Activated effector memory CD4-positive, alpha-beta T cell treated with anti-CD3 and anti-CD28 coated beads, Interleukin-2, amount 50 U/mL, for 16 hours (primary cell): ENCODE results near the gene KAT6B.

Experiments used
- DNase-seq: peaks from one replicate; pipeline ENCODE4 v3.0.0-alpha.2; 2020

Gene KAT6B

DNA sequence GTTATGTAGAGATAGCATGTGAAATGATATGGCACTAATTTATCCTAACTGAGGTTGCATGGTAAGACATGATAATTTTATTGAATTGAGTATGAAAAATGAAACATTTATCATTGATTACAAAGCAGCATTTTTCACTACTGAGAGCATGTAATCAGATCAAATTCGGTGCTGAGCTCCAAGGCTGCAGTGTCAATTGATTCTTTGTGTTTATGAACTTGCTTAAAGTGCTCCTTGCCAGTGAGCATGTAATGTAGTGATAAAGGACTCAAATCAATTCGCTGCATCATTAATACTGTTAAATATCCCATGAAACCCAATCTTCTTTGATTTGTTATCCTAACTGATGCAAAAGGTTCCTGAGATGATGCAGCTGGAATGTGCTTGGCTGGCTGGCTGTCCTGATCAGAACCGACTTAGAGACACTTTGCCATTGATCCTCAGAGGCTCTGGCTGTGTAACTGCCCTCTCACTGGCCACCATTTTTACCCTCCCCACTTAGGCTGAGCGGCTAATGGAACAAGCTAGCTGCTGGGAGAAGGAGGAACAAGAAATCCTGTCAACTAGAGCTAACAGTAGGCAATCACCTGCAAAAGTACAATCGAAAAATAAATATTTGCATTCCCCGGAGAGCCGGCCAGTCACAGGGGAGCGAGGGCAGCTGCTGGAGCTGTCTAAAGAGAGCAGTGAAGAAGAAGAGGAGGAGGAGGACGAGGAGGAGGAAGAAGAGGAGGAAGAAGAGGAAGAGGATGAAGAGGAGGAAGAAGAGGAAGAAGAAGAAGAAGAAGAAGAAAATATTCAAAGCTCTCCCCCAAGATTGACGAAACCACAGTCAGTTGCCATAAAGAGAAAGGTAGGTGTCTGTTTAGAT lies 195.2 kb downstream of the KAT6B start:
- no peak for DNase-seq

GRCh38 chr10:75023074-75023473 lies 196.7 kb downstream of the KAT6B start:
- DNase-seq = no peak

- no peak for DNase-seq
These were observed 198.6 kb downstream of the KAT6B start for GRCh38 chr10:75024971-75025523.

GRCh38 chr10:75028049-75028448 lies 201.6 kb downstream of the KAT6B start:
- no peak for DNase-seq

DNA sequence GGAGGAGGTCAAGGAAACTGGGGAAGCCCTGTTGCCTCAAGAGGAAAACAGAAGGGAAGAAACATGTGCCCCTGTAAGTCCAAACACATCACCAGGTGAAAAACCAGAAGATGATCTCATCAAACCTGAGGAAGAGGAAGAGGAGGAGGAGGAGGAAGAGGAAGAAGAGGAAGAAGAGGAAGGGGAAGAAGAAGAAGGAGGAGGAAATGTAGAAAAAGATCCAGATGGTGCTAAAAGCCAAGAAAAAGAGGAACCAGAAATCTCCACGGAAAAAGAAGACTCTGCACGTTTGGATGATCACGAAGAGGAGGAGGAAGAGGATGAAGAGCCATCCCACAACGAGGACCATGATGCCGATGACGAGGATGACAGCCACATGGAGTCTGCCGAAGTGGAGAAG lies 202.3 kb downstream of the KAT6B start:
- DNase-seq = no peak

DNA sequence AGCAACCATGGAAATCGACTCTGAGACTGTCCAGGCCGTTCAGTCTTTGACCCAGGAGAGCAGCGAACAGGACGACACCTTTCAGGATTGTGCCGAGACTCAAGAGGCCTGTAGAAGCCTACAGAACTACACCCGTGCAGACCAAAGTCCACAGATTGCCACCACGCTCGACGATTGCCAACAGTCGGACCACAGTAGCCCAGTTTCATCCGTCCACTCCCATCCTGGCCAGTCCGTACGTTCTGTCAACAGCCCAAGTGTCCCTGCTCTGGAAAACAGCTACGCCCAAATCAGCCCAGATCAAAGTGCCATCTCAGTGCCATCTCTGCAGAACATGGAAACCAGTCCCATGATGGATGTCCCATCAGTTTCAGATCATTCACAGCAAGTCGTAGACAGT lies 203.0 kb downstream of the KAT6B start:
- no peak for DNase-seq

- DNase-seq = no peak
These were observed 203.5 kb downstream of the KAT6B start for GRCh38 chr10:75029857-75030256.

DNA sequence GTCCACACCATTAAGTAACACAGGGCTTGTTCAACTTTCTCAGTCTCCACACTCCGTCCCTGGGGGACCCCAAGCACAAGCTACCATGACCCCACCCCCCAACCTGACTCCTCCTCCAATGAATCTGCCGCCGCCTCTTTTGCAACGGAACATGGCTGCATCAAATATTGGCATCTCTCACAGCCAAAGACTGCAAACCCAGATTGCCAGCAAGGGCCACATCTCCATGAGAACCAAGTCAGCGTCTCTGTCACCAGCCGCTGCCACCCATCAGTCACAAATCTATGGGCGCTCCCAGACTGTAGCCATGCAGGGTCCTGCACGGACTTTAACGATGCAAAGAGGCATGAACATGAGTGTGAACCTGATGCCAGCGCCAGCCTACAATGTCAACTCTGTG lies 204.0 kb downstream of the KAT6B start:
- no peak for DNase-seq

GRCh38 chr10:75032119-75032518 lies 205.7 kb downstream of the KAT6B start:
- DNase-seq = no peak

DNA sequence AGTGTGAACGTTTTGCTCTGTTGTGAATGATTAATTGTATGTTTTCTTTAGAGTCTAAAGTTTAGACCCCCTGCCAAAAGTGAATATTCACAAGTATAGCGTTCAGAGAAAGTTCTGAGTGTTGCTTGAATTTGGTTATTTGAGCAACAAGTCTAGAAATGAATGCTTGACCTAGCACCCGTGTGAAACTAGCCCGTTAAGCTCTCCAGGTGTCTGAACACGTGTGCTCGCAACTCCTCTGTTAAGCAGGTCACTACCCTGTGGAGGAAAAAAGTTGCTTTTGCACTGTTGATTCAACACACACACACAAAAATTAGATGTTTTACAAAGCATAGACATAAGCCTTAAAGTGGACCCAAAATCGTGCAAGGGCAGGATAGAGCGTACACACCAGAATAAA lies 206.4 kb downstream of the KAT6B start:
- no peak for DNase-seq

- no peak for DNase-seq
These were observed 207.2 kb downstream of the KAT6B start for GRCh38 chr10:75033399-75034130.

- DNase-seq = peak; percentile 77
These were observed 207.7 kb downstream of the KAT6B start for GRCh38 chr10:75034131-75034512.

DNA sequence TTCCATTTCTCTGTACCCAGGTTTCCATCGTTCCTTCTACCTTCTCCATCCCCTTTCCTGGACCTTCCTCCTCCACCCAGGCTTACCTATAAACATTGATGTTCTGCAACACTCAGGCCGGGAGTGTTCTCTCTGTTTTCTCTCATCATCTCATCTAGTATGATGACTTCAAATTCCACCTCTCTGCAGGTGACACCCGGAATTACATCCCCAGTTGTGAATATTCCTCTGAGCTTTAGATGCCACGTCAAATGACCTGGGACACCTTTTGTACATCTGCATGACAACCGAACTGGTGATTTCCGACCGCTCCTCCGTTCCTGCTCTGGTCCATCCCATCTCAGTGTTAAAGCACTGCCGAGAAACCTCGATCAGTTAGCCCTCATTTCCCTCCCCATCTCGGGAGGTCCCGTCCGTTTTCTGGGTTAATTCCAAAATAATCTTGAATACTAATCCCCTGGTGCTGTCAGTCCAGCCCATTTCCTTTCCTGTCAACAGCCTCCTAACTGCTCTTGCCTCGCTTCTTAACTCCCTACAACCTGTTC lies 208.4 kb downstream of the KAT6B start:
- DNase-seq = no peak

- DNase-seq = no peak
These were observed 209.7 kb downstream of the KAT6B start for GRCh38 chr10:75035975-75036708.

DNA sequence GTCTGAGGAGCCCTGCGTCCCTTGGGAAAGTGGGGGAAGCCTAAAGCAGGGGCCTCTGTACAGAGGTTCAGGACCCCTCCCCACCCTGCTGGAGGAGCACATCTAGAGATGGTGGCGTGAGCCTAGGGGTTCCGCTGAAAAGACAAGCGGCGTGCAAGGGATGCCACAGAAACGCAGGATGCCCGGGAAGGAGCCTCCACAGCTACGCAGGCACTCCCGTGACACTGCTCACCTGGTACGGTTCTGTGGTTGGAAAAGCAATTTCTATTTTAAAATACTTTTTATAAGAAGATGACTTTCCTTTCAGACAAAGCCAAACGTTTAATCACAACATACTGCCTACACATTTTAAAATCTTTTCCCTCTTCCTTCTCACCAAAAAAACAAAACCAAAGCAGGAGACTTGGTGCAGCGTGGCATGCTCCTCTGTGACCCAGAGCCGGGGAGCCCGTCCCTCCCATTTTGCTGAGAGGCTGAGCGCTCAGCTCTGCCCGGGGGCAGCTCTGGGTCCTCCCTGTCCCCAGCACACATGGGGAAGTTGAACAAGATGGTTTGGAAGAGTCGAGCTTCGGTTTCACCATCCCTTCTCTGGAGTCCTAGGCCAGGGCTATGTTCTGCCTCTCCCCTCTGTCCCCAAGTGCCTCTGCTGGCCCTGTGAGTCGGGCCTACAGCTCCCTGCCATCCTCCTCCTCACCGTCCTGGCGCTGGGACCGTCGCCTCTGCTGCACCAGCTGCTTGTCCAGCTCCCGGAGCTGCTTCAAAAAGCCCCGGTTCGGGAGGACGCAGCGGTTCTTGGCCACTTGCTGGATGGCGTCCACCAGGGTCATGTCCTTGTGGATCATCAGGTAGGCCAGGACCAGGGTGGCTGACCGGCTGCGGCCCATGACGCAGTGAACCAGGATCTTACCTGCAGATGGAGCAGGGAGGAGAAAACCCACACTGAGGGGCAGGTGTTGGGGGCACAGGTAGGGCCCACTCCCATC lies 211.1 kb downstream of the KAT6B start:
- DNase-seq = no peak

GRCh38 chr10:75038335-75038734 lies 211.9 kb downstream of the KAT6B start:
- no peak for DNase-seq

DNA sequence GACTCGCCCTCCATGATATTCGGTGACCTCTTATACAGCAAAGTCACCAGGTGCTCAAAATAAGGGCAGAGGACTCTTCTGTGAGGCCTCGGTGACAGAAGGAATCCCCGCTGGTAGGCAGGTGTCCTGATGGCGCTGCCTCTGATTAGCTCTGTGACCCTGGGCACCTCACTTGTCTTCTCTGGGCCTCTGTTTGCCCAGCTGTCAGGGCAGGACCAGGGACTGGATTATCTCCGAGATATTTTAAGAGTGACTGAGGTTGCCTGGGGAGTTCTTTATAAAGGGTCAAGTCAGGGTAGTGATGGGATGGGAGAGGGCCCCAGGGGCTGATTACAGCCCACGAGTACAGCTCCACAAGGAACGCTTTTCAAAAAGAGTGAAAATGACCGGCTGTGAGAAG lies 214.2 kb downstream of the KAT6B start:
- no peak for DNase-seq

DNA sequence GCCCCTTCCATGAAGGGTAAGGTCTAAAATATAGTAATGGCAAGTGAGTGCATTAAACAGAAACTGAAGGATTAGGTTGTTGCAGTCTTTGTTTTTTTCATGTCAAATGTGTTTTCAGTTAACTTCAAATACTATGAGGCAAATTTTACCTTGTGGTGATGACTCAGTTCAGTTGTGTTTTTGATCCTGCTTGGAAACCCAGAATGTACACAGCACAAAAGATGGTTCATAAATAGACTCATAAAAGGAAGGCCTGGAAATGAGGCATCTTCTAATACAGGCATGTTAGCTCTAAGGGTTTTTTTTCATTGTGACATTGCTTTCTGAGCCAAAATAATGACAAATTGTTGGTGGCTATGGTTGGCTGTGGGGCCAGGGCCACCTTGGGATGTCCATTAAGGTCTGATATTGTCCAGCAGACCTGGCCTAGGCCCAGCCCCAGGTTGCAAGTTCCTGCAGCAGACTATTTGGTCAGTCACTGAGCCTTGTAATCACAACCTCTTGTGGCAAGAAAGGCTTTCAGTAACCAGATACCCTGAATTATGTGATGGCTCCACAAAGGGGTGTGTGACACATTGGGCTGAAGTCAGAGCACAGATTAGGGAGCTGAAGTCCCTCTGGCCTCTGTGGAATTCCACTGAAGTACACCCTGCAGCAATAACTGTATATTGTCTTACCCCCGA lies 216.0 kb downstream of the KAT6B start:
- DNase-seq = peak; percentile 43

GRCh38 chr10:75043256-75044131 lies 217.1 kb downstream of the KAT6B start:
- DNase-seq = peak; percentile 84

- DNase-seq = peak; percentile 47
These were observed 222.3 kb downstream of the KAT6B start for GRCh38 chr10:75048669-75049098.
